Measurements from ENCODE around the gene NR2F1-AS1. TPM values are rescaled to one million over a fixed set of nuclear protein-coding genes. Genes with fewer than 3 reads are reported as not detected.
"Not testable (repeated sequence)": the region's sequence is repeated elsewhere in the genome, so short reads cannot be mapped to it uniquely, and the experiment has no call there.

The NR2F1-AS1 gene
- total and polyA plus RNA-seq, 2 donors (not counting 3 experiments of a cell fraction or from before 2014, with no cell fraction given) = 4.2 to 13.8 TPM

- CTCF ChIA-PET = no interaction called here
- H3K4me2 ChIP-seq (ENCODE audit: insufficient read depth, low read length) = no peak overlapping the region
- H3K27ac ChIP-seq (ENCODE audit: insufficient read depth, low read depth, low read length) = no peak overlapping the region
- H4K20me1 ChIP-seq (replicated peaks; ENCODE audit: control insufficient read depth, extremely low read depth, insufficient read depth, low read length) = no peaks in the 10 kb centered on the region
- no peak for TF ChIP-seq FOS (IDR thresholded peaks at IDR 0.05; ENCODE audit: borderline replicate concordance, insufficient read depth, low read length)
- TF ChIP-seq MYC (IDR thresholded peaks at IDR 0.05; ENCODE audit: low read depth, low read length) = no peak
- no peak for TF ChIP-seq POLR2A (IDR thresholded peaks at IDR 0.05; ENCODE audit: low read depth, low read length)
- TF ChIP-seq MAX (IDR thresholded peaks at IDR 0.05; ENCODE audit: insufficient read depth, insufficient read length) = no peak
- no peak for TF ChIP-seq EZH2 (IDR thresholded peaks at IDR 0.05; ENCODE audit: borderline replicate concordance, low read depth, low read length, severe bottlenecking)
- TF ChIP-seq POLR2AphosphoS5 (IDR thresholded peaks at IDR 0.05; ENCODE audit: insufficient read depth, low read depth, low read length) = no peak
- TF ChIP-seq JUN (IDR thresholded peaks at IDR 0.05; ENCODE audit: borderline replicate concordance, insufficient read depth, insufficient read length, low read depth) = no peak
- TF ChIP-seq CTCF (IDR thresholded peaks at IDR 0.05; ENCODE audit: extremely low read depth in 1 of 2, insufficient read depth in 1 of 2, low read depth in 1 of 2, low read length in 2 of 2) = no peak
- intact Hi-C loops (cut with micrococcal nuclease) = no loop called here
- H3K79me2 ChIP-seq (ENCODE audit: control insufficient read depth, insufficient read depth, low read length) = no peaks in the 10 kb centered on the region
- H3K27me3 ChIP-seq (ENCODE audit: control insufficient read depth in 2 of 2, insufficient read depth in 2 of 2, low read length in 2 of 2) = no peaks in the 10 kb centered on the region
- H3K4me1 ChIP-seq (ENCODE audit: control insufficient read depth, extremely low read depth, insufficient read depth, low read length) = no peaks in the 10 kb centered on the region
- no peak overlapping the region for H3K4me3 ChIP-seq (replicated peaks in 1 of 3; ENCODE audit: insufficient read depth in 1 of 3, low read depth in 1 of 3, low read length in 3 of 3)
- BruUV-seq (replicated peaks) = no TSS peak
- no peaks in the 10 kb centered on the region for H3K36me3 ChIP-seq (ENCODE audit: control insufficient read depth in 2 of 2, extremely low read depth in 1 of 2, insufficient read depth in 2 of 2, low read length in 2 of 2)
- DNase-seq (ENCODE audit: low read depth, low spot score) = no peak
- H3K9ac ChIP-seq (replicated peaks; ENCODE audit: extremely low read depth, insufficient read depth, low read length) = no peak overlapping the region
- no peaks in the 10 kb centered on the region for H3K9me1 ChIP-seq (replicated peaks; ENCODE audit: control insufficient read depth, extremely low read depth, insufficient read depth, low read length)
- dilution Hi-C loops (cut with MboI; ENCODE audit: extremely low pct_ligation_motif_present, low sequenced_read_pairs) = no loop called here
- no peak for FAIRE-seq
- H3K9me3 ChIP-seq (replicated peaks; ENCODE audit: control insufficient read depth, insufficient read depth, low read length) = no peaks in the 10 kb centered on the region
- POLR2A ChIA-PET = no interaction called here
- no peak overlapping the region for H2AFZ ChIP-seq (ENCODE audit: low read depth, low read length)
Observed at GRCh38 chr5:93557021-93557604, 23.9 kb downstream of the NR2F1-AS1 start.

- H3K27me3 ChIP-seq (ENCODE audit: control insufficient read depth in 2 of 2, insufficient read depth in 2 of 2, low read length in 2 of 2); BruUV-seq (replicated peaks); intact Hi-C loops (cut with micrococcal nuclease); H3K4me2 ChIP-seq (ENCODE audit: insufficient read depth, low read length); CTCF ChIA-PET; H3K9me1 ChIP-seq (replicated peaks; ENCODE audit: control insufficient read depth, extremely low read depth, insufficient read depth, low read length); H3K9ac ChIP-seq (replicated peaks; ENCODE audit: extremely low read depth, insufficient read depth, low read length); FAIRE-seq; H3K27ac ChIP-seq (ENCODE audit: insufficient read depth, low read depth, low read length); H2AFZ ChIP-seq (ENCODE audit: low read depth, low read length); H4K20me1 ChIP-seq (replicated peaks; ENCODE audit: control insufficient read depth, extremely low read depth, insufficient read depth, low read length); H3K4me1 ChIP-seq (ENCODE audit: control insufficient read depth, extremely low read depth, insufficient read depth, low read length); H3K79me2 ChIP-seq (ENCODE audit: control insufficient read depth, insufficient read depth, low read length); H3K9me3 ChIP-seq (replicated peaks; ENCODE audit: control insufficient read depth, insufficient read depth, low read length); H3K4me3 ChIP-seq (replicated peaks in 1 of 3; ENCODE audit: insufficient read depth in 1 of 3, low read depth in 1 of 3, low read length in 3 of 3); dilution Hi-C loops (cut with MboI; ENCODE audit: extremely low pct_ligation_motif_present, low sequenced_read_pairs); DNase-seq (ENCODE audit: low read depth, low spot score); H3K36me3 ChIP-seq (ENCODE audit: control insufficient read depth in 2 of 2, extremely low read depth in 1 of 2, insufficient read depth in 2 of 2, low read length in 2 of 2); POLR2A ChIA-PET: not testable (repeated sequence)
Observed at GRCh38 chr5:93549594-93549993, 31.4 kb downstream of the NR2F1-AS1 start.
